ENCODE measurements around the gene NOC4L. TPM values are rescaled to one million over a fixed set of nuclear protein-coding genes. Genes with fewer than 3 reads are reported as not detected.

The NOC4L gene
- total RNA-seq, 4 donors from 2014 or later: 10.4 to 15.4 (median 11.5) TPM

DNA sequence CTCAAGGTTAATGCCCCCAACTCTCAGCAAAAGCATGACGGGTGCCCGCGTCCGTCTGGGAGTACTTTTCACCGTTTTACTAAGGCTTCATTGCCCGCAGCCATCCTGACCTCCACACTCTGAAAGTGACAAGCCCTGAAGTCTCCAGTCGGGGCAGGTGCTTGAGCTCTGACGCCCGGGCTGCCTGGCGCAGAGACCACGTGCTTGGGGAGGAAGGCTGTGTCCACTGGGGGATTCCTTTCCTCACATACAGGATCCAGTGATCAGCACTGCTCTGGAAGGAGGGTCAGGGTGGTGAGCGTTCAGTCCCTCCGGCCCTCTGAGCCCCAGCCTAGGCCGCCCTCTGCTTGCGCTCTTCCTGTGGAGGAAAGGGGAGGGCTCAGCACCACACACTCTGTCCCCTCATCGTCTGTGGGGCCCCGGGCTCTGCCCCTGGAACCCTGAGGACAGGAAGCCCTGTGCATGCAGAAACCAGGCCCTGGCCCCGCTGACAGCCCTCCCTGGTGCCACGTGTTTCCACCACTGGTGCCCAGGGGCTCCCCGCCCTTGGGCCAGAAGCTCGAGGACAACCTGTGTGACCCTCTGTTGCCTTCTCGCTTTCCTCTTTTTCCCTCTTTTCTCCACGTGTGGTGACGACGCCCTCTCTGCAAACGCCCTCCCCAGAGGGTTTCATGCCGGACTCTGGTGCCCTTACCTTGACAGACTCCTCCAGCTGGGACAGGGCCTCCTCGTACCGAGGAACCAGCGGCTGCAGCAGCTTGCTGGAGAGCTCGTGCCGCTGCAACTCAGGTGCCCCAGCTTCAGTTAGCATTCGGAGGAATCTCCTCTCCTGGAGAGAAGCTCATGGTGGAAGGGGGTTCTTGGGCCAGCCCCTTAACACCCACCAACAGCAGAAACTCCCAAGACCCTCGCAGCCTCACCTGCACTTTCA lies 5.1 kb upstream of the NOC4L start:
- 95% methylated on average over 34 of the region's 34 CpGs for WGBS
- H3K36me3 ChIP-seq: peaks cover 29 to 50% (median 49%) of the 10 kb centered on the region in 4 donors
- peaks cover 15 to 22% (median 18%) of the 10 kb centered on the region in 4 donors for H3K4me1 ChIP-seq
- no peak for DNase-seq (ENCODE audit: extremely low spot score)
- no peaks in the 10 kb centered on the region for H3K9me3 ChIP-seq
- TF ChIP-seq POLR2A (IDR thresholded peaks at IDR 0.05; ENCODE audit: low read depth) (no peak), EP300 (IDR thresholded peaks at IDR 0.05) (no peak), POLR2AphosphoS5 (IDR thresholded peaks at IDR 0.05) (no peak)
- TF ChIP-seq, protein P1, sequence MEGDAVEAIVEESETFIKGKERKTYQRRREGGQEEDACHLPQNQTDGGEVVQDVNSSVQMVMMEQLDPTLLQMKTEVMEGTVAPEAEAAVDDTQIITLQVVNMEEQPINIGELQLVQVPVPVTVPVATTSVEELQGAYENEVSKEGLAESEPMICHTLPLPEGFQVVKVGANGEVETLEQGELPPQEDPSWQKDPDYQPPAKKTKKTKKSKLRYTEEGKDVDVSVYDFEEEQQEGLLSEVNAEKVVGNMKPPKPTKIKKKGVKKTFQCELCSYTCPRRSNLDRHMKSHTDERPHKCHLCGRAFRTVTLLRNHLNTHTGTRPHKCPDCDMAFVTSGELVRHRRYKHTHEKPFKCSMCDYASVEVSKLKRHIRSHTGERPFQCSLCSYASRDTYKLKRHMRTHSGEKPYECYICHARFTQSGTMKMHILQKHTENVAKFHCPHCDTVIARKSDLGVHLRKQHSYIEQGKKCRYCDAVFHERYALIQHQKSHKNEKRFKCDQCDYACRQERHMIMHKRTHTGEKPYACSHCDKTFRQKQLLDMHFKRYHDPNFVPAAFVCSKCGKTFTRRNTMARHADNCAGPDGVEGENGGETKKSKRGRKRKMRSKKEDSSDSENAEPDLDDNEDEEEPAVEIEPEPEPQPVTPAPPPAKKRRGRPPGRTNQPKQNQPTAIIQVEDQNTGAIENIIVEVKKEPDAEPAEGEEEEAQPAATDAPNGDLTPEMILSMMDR (IDR thresholded peaks at IDR 0.05): no peak
- intact Hi-C loops (cut with DNase I): no loop called here
- H3K4me3 ChIP-seq: no peak overlapping the region
- no peak overlapping the region for H3K27ac ChIP-seq (replicated peaks in 1 of 4)
- H3K27me3 ChIP-seq: no peaks in the 10 kb centered on the region

DNA sequence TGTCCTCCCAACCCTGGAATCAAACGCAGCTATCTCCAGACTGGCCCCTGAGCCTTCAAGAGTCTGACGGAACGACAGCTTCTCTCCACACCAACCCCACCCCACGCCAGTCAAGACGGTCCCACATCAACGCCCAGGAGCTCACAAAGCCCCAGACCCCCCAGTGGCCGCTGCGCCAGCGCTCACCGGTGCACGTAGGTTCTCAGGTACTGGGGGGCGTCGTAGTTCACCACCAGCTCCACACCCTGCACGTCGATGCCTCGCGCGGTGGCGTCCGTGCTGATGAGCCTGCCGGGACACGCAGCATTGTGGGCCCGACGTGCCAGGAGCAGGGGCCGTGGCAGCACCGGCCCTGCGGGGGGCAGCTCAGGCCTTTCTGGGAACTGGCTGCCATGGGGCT lies 4.3 kb upstream of the NOC4L start:
- intact Hi-C loops (cut with DNase I): loop anchor here (5.0 to 10.0 kb wide), 2 partner anchors 58 to 355 kb away; partner anchors contain the start of gene FBRSL1
- peaks cover 18 to 25% (median 21%) of the 10 kb centered on the region in 4 donors for H3K4me1 ChIP-seq
- TF ChIP-seq POLR2AphosphoS5 (IDR thresholded peaks at IDR 0.05): no peak
- no peak for TF ChIP-seq POLR2A (IDR thresholded peaks at IDR 0.05; ENCODE audit: low read depth)
- TF ChIP-seq, protein P1 (IDR thresholded peaks at IDR 0.05): no peak
- no peak for TF ChIP-seq EP300 (IDR thresholded peaks at IDR 0.05)
- no peaks in the 10 kb centered on the region for H3K9me3 ChIP-seq
- no peaks in the 10 kb centered on the region for H3K27me3 ChIP-seq
- DNase-seq (ENCODE audit: extremely low spot score): no peak
- WGBS: 96% methylated on average over 21 of the region's 27 CpGs
- H3K4me3 ChIP-seq: no peak overlapping the region
- peaks cover 29 to 50% (median 49%) of the 10 kb centered on the region in 4 donors for H3K36me3 ChIP-seq
- H3K27ac ChIP-seq (replicated peaks in 1 of 4): no peak overlapping the region

DNA sequence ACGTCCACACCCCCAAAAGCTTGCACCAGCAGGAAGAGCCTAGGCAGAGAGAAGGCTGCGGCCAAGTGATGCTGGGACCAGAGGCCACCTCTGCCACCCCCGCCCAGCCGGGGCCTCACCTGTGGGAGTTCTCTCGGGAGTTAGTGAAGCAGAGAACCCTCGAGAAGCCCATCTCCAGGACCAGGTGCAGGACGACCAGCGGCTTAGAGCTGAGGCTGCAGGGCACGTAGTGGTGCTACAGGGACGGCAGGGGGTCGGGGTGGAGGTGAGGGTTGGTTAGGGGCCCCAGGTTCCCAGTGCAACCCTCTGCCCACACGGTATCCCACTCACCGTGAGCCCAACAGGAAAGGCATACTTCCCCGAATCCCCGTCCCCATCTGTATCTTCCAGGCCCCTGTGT lies 3.8 kb upstream of the NOC4L start:
- no peak for DNase-seq (ENCODE audit: extremely low spot score)
- TF ChIP-seq EP300 (IDR thresholded peaks at IDR 0.05) (no peak), POLR2AphosphoS5 (IDR thresholded peaks at IDR 0.05) (no peak), POLR2A (IDR thresholded peaks at IDR 0.05; ENCODE audit: low read depth) (no peak)
- TF ChIP-seq, protein P1 (IDR thresholded peaks at IDR 0.05): no peak
- Histone ChIP-seq H3K9me3 (no peaks in the 10 kb centered on the region), H3K4me3 (no peak overlapping the region), H3K27ac (replicated peaks in 1 of 4) (no peak overlapping the region), H3K4me1 (peaks cover 23 to 31% (median 26%) of the 10 kb centered on the region in 4 donors), H3K36me3 (peaks cover 29 to 50% (median 49%) of the 10 kb centered on the region in 4 donors), H3K27me3 (no peaks in the 10 kb centered on the region)
- 92% methylated on average over 13 of the region's 15 CpGs for WGBS
- intact Hi-C loops (cut with DNase I): loop anchor here (5.0 to 10.0 kb wide), 2 partner anchors 58 to 354 kb away; partner anchors contain the start of gene FBRSL1

DNA sequence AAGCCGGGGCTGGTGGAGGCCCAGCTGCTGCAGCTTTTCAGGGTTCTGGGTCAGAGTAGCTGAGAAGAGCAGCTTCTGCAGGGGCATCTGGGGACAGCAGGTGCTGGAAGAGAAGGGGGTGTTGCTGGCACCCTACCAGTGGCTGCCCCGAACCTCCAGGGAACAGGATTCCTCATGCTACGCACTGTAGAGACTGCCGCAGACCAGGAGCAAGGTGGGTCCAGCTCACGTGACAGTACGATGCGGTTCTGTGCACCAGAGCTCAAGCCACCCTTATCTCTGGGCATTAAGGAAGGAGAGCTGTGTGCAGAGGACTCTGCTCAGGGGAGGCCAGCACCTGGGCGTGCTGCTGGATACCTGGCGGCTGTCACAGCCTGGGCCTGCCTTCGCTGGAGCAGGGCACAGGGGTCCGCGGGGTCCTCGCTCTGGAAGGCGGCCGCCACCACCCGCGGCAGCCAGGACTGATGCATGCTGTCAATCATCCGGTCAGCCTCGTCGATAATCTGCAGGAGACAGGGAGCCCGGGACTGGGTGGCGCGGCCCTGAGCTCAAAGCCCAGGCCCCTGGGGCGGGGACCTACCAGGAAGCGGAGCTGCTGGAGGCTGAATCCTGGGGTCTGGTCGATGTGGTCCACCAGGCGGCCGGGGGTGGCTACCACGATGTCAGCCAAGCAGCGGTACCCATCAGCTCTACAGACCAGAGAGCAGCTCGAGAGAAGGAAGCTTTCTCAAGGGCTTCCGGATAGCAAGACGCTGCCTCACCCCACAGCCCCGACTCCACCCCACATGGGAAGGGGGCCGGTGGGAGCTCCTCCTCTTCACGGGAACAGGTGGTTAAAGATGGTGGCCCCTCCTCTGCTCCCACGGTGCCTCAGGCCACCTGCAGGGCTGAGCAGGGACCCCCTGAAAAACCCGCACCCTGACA lies 3.1 kb upstream of the NOC4L start:
- intact Hi-C loops (cut with DNase I): loop anchor here (5.0 to 10.0 kb wide), 2 partner anchors 59 to 354 kb away; partner anchors contain the start of gene FBRSL1
- Histone ChIP-seq H3K36me3 (peaks cover 29 to 55% (median 51%) of the 10 kb centered on the region in 4 donors), H3K27ac (replicated peaks in 1 of 4) (no peak overlapping the region), H3K4me1 (peaks cover 23 to 38% (median 30%) of the 10 kb centered on the region in 4 donors), H3K27me3 (no peaks in the 10 kb centered on the region), H3K4me3 (no peak overlapping the region), H3K9me3 (no peaks in the 10 kb centered on the region)
- DNase-seq (ENCODE audit: extremely low spot score): no peak
- 93% methylated on average over 21 of the region's 38 CpGs for WGBS
- TF ChIP-seq POLR2A (IDR thresholded peaks at IDR 0.05; ENCODE audit: low read depth) (no peak), POLR2AphosphoS5 (IDR thresholded peaks at IDR 0.05) (no peak), EP300 (IDR thresholded peaks at IDR 0.05) (no peak)
- TF ChIP-seq, protein P1 (IDR thresholded peaks at IDR 0.05): no peak
